HG03520 (cell line): ENCODE results near the gene CDK14.
"Not testable (repeated sequence)": the region's sequence is repeated elsewhere in the genome, so short reads cannot be mapped to it uniquely, and the experiment has no call there.

ENCODE experiments used
- ATAC-seq: cut with Tn5 transposase; IDR thresholded peaks from one replicate; pipeline ENCODE4 v1.9.1; 2021; ENCODE audit warnings: mild to moderate bottlenecking, moderate library complexity; ENCODE audit not compliant: unreplicated experiment

Gene CDK14

DNA sequence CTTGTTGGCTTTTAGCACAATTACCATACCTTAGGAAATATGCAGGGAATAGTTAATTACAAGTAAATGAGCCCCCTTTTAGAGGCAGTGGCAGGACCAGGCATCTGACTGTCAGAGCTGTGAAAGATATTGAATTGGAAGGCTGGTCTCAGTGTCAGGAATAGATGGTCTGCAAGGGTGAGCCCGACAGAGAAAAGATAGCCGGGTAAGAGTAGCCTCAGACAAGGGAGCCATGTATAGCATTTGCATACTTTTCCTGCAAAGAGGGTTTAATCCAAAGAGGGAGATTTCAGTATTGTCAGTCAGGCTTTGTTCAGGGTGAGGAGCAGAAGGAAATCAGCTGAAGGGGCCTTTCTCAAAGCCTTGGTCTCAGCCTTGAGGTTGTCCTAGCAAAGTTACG, 539.2 kb downstream of the CDK14 start:
- no peak for ATAC-seq

- no peak for ATAC-seq
These were observed 539.7 kb downstream of the CDK14 start for GRCh38 chr7:91135703-91136430.

DNA sequence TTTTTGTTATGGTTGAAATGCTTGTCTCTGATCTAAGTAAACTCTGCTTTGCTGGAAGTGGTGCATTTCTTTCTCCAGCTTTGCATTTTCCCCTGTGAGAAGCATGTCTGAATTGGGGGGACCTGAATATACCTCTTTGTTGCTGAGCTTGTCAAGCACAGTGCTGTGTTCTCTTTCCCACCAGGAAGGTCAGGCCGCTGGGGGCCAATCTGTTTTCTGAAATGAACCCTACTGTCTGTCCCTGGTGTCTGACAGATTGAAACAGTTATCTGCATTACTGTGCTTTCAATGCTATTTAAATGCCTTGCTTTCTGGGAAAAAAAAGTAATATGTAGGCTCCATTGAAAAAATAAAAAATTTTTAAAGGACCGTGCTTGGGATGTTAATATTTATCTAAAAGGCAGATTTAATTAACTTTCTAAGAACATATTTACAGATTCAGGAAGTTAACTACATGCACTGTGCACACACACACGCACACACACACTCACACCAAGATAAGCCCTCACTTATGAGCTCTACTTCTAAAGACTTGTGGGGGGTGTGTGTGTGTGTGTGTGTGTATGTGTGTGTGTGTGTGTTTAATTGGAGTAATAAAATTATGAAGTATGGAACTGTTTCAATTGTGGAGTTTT, 541.1 kb downstream of the CDK14 start:
- no peak for ATAC-seq

GRCh38 chr7:91137788-91138368, 541.8 kb downstream of the CDK14 start:
- ATAC-seq: no peak

- ATAC-seq: no peak
These were observed 544.2 kb downstream of the CDK14 start for GRCh38 chr7:91140286-91140685.

- no peak for ATAC-seq
These were observed 544.9 kb downstream of the CDK14 start for GRCh38 chr7:91140982-91141381.

- no peak for ATAC-seq
These were observed 546.6 kb downstream of the CDK14 start for GRCh38 chr7:91142743-91143142.

- ATAC-seq: no peak
These were observed 553.5 kb downstream of the CDK14 start for GRCh38 chr7:91149341-91150246.

- no peak for ATAC-seq
These were observed 555.8 kb downstream of the CDK14 start for GRCh38 chr7:91151916-91152315.

DNA sequence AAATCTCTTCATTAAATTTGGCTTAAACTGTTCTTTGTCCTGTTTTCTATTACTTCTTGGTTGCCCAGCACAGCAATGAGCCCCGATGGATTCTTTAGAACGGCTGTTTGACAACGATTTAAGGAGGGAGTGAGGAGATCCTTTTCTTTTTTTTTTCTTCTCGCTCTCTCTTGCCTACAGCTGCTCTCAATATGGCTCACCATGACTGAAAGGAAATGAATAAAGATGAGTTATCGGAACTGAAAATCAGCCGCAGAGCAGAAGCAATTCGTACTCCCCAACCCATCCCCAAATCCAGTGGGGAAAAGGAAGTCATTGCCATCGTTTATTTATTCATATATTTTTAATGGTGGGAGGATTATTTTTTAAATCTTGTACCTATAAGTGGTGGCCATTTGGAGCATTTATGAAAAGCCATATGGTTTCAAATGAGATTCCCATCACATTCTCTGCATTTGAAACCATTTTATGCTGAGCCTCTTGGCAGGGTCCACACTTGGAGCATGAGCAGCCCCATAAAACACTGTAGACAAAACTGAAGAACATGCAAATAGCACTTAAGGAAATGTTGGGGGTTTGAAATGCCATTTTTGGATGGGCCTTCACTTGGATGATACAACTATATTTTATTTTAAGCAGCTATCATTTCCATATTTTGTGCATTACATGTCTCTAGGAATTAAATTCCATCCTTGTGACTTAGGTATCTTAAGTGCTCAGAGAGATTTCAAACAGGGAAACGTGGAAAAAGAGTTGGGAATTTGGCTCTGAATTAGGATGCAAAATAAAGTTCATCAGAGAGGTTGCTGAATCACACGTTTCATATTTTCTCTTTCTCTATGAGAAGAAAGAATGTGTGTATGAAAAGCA, 560.4 kb downstream of the CDK14 start:
- ATAC-seq: no peak

- ATAC-seq: no peak
These were observed 561.6 kb downstream of the CDK14 start for GRCh38 chr7:91157579-91158320.

GRCh38 chr7:91162436-91162835, 566.3 kb downstream of the CDK14 start:
- ATAC-seq: no peak

DNA sequence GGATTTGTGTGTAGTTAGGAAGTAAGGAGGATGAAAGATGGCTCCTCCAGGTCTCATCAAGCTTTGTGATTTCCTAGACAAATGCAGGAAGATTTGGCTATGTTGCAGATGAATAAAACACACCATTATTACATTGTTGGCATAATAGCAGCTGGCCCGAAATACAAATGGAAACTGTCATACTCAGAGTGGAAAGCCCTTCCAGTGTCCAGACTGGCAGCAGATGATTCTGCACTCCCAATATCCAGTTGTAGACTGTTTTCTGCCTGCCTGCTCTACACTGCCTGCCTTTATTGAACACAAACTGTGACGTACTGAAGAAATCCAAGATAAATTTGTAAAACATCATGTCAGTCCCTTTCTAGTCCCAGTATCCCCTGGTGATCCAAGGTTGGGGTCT, 568.4 kb downstream of the CDK14 start:
- no peak for ATAC-seq

DNA sequence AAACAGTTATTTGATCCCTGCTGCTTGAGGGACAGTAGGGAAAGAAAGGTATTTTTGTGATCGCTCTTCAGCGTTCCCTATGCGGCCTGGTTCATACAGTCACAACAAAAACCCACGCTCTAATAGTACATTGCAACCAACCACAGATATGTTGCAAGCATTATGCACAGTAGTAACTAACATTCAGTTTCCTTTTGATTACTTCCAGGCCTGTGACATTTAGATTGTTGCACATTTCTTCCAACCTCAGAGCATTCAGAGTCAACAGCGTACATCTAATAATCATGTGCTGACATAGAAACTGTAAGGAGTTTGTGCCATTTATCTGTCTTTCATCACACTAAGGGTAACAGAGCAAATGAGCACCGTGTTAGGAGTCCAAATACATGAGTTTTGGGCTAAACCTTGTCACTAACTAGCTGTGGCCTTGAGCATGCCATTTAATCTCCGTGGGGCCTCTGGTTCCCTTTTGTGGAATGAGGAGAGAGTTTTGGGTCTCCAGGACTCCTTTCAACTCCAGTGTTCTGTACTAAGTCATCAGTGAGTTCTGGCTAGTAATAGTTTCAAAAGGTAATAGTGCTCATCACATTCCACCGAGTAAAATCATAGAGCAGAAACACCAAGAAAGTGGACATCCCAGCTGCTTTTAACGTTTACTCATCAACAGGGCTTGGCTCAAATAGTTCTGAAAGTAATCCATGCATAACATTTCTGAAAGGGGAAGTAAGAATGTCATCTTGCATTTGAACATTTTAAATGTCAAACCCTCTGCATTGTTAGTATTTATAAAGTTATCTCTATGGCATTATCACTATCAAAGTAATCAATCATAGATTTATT, 569.1 kb downstream of the CDK14 start:
- ATAC-seq: peak; percentile 89

DNA sequence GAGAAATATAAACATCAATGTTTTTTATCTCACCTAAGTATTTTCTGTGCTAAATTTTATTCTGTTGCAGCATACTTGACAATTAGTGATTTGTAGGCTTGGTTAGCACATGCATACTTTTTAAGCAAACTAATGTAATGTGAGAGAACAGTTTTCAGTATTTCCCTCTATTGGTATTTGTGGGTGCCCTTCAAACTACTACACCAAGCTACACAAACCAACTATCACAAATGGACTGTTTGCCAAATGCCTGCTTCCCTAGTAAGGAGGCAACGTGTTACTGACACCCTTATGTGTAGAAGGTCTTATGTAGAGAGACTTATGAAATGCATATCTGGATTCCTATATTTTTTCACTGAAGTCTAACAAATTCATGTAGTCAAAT, 569.7 kb downstream of the CDK14 start:
- ATAC-seq: peak; percentile 49

DNA sequence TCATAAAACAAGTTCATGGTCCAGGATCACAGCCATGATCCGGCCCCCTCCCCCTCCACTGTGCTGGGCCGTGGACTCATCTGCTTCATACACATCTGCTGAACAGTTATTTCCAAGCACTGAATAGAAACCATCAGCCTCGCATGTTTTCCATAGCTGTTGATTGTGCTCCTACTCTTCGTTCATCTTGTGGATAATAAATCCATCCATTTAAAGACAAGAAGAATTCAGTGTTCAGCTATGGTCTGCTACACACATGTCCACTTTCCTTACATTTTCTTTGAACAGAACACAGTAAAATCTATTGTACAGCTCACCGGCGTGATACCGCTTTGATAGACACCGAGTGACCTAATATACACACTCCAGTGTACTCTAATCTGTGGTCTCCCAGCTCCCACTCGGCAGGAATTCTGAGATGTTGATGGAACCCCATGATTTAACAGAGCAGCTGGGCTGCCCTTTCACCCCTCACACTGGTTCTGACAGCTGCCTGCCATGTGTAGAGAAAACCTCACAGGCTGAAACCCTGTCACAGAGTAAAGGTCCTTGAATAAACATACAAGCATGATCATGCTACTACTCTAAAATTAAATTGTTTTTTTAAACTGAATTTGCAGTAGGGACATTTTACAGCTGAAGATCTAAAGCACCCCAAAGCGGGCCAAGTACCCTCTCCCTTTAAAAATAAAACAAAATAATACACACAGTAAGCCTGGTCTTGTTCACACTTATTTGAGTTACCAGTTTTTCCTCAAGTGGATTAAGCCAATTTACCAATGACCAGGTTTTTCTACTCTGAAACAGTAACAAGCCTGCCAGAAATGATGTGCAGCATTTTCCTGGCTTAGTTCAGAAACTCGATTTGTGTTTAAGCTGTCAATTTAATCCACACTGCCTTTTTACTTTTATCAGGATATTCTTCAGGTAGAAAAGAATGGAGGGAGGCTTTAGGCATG, 573.0 kb downstream of the CDK14 start:
- ATAC-seq: no peak

GRCh38 chr7:91169830-91170191, 573.7 kb downstream of the CDK14 start:
- ATAC-seq: no peak

- ATAC-seq: not testable (repeated sequence)
These were observed 577.1 kb downstream of the CDK14 start for GRCh38 chr7:91173265-91173664.
